OCI-LY7 (cell line): ENCODE measurements around the gene DMRTC2. TPM values are rescaled to one million over a fixed set of nuclear protein-coding genes. Genes with fewer than 3 reads are reported as not detected.

Experiments
- BruUV-seq: library from RNA; stranded (reverse); fragments of 400-500 nt; replicated peaks from 2 replicates; lab custom pipeline; 2021; lab: Mats Ljungman, UMichigan
- CTCF ChIA-PET: fragments of 300-600 bp; sonication (Branson Sonifier 250); formaldehyde crosslinking; loops from one replicate; lab custom pipeline; 2022; ENCODE audit warnings: antibody characterized with exemption; ENCODE audit not compliant: unreplicated experiment; lab: Charles Lee
- POLR2A ChIA-PET: fragments of 300-600 bp; sonication (Branson Sonifier 250); formaldehyde crosslinking; loops from one replicate; lab custom pipeline; 2022; ENCODE audit warnings: antibody characterized with exemption; lab: Charles Lee
- DNase-seq: peaks from one replicate; pipeline ENCODE4 v3.0.0-alpha.2; 2015; ENCODE audit warnings: low spot score
- H2AFZ ChIP-seq: fragments of 200-600 bp; sonication (generic), shearing (Covaris generic); 2 replicates; pipeline ENCODE4 v1.6.1; 2014; ENCODE audit warnings: mild to moderate bottlenecking, antibody characterized with exemption, low read length, moderate library complexity
- H3K27ac ChIP-seq: fragments of 200-600 bp; sonication (generic); 2 replicates; pipeline ENCODE4 v1.5.1; 2014; ENCODE audit warnings: mixed run types, low read depth, mild to moderate bottlenecking, moderate library complexity, low read length, inconsistent platforms; ENCODE audit not compliant: poor library complexity, severe bottlenecking
- H3K36me3 ChIP-seq: fragments of 200-600 bp; sonication (generic); 2 replicates; pipeline ENCODE4 v1.6.1; 2014; ENCODE audit warnings: mild to moderate bottlenecking, antibody characterized with exemption, low read length, moderate library complexity, mixed read lengths; ENCODE audit not compliant: insufficient read depth
- H3K4me1 ChIP-seq: fragments of 200-600 bp; sonication (generic); 2 replicates; pipeline ENCODE4 v1.5.1; 2014; ENCODE audit warnings: mild to moderate bottlenecking, low read length; ENCODE audit not compliant: insufficient read depth, poor library complexity, severe bottlenecking
- H3K4me2 ChIP-seq: fragments of 200-600 bp; sonication (generic); 2 replicates; pipeline ENCODE4 v1.6.1; 2014; ENCODE audit warnings: mild to moderate bottlenecking, low read length
- H3K4me3 ChIP-seq: fragments of 200-600 bp; sonication (generic); 2 replicates; pipeline ENCODE4 v1.5.1; 2014; ENCODE audit warnings: mild to moderate bottlenecking, low read depth, low read length; ENCODE audit not compliant: poor library complexity, severe bottlenecking
- H3K79me2 ChIP-seq: fragments of 200-600 bp; sonication (generic); 2 replicates; pipeline ENCODE4 v1.6.1; 2016; ENCODE audit warnings: low read depth, mild to moderate bottlenecking, low read length, moderate library complexity, mixed read lengths; ENCODE audit not compliant: insufficient read depth
- H3K9me2 ChIP-seq: fragments of 200-600 bp; sonication (generic); 2 replicates; pipeline ENCODE4 v1.6.1; 2016; ENCODE audit warnings: mild to moderate bottlenecking, low read length, mixed read lengths; ENCODE audit not compliant: insufficient read depth
- H3K9me3 ChIP-seq: fragments of 200-600 bp; sonication (generic); 2 replicates; pipeline ENCODE4 v1.6.1; 2014; ENCODE audit warnings: mild to moderate bottlenecking, mixed run types, low read length, mixed read lengths
- H4K20me1 ChIP-seq: fragments of 200-600 bp; sonication (generic); 2 replicates; pipeline ENCODE4 v1.6.1; 2014; ENCODE audit warnings: mild to moderate bottlenecking, antibody characterized with exemption, low read length, moderate library complexity, mixed read lengths; ENCODE audit not compliant: insufficient read depth
- EZH2phosphoT487 ChIP-seq: fragments of 200-600 bp; sonication (generic); IDR thresholded peaks from 2 replicates; pipeline ENCODE4 v1.6.1; 2018; ENCODE audit warnings: low read depth, borderline replicate concordance, mild to moderate bottlenecking, mixed run types, antibody characterized with exemption, low read length, moderate library complexity, mixed read lengths
- intact Hi-C: fragments of 100-400 bp; cut with micrococcal nuclease; formaldehyde crosslinking; loops from one replicate; pipeline ENCODE4 v1.10.0; 2022; ENCODE audit not compliant: unreplicated experiment
- total RNA-seq, 2 experiments: library from RNA; depleted of rRNA in 1 of 2; stranded (reverse); fragments of >200 nt in 1 of 2; shearing (Covaris generic) in 1 of 2; gene quantifications; 2 replicates each; pipeline ENCODE4 v1.2.3, GENCODE V29; 2014 to 2022
- TF ChIP-seq, protein P1 (sequence below): fragments of 200-600 bp; sonication (generic); conservative IDR thresholded peaks from 2 replicates; pipeline ENCODE4 v1.5.1; 2014; ENCODE audit warnings: mild to moderate bottlenecking, antibody characterized with exemption, low read length, moderate library complexity, mixed read lengths

DMRTC2 gene
- total RNA-seq, 2 experiments from 2014 or later: not detected

DNA sequence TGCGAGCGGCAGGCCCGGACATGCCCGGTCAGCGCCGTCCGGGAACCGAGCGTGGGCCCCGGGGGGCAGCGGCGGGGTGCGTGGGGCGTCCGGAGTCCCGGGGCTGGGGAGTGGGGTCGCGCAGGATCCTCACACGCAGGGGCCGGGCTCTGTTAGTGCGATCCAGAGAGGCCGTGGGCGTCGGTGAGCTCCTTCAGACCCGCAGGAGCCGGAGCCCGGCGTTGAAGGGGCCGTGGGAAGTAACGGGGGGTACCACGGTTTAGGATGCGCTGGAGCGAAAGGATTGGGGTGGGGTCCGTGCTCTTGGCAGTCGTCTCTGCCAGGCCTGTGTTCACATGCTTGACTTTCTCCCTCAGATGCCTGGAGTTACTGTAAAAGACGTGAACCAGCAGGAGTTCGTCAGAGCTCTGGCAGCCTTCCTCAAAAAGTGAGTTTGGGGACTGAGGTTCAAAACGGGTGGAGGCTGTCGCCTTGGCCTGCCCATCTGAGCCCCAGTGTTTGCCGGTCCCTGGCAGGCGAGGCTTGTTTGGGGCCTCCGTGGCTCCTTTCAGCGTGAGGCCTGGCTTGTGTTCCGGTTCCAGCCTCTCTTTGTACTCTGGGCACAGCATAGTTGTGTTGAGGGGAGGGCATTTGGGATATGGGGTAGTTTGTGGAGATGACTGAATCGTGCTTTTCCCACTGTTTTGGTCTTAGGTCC lies 15.7 kb downstream of the DMRTC2 start:
- CTCF ChIA-PET: interaction anchor here (0.6 kb wide), 1 partner anchor 163 kb away, joined by 3 read pairs; no protein-coding TSS in a partner anchor
- Histone ChIP-seq H3K9me2 (no peaks in the 10 kb centered on the region), H3K4me1 (peaks cover 68% of the 10 kb centered on the region), H4K20me1 (peaks cover 44% of the 10 kb centered on the region), H3K4me3 (peak overlapping the region; percentile 96), H3K27ac (peak overlapping the region; percentile 85), H3K9me3 (no peaks in the 10 kb centered on the region), H3K79me2 (peaks cover 55% of the 10 kb centered on the region), H2AFZ (no peak overlapping the region), H3K4me2 (peak overlapping the region; percentile 98), H3K36me3 (peaks cover 53% of the 10 kb centered on the region)
- BruUV-seq: no TSS peak
- TF ChIP-seq, protein P1, sequence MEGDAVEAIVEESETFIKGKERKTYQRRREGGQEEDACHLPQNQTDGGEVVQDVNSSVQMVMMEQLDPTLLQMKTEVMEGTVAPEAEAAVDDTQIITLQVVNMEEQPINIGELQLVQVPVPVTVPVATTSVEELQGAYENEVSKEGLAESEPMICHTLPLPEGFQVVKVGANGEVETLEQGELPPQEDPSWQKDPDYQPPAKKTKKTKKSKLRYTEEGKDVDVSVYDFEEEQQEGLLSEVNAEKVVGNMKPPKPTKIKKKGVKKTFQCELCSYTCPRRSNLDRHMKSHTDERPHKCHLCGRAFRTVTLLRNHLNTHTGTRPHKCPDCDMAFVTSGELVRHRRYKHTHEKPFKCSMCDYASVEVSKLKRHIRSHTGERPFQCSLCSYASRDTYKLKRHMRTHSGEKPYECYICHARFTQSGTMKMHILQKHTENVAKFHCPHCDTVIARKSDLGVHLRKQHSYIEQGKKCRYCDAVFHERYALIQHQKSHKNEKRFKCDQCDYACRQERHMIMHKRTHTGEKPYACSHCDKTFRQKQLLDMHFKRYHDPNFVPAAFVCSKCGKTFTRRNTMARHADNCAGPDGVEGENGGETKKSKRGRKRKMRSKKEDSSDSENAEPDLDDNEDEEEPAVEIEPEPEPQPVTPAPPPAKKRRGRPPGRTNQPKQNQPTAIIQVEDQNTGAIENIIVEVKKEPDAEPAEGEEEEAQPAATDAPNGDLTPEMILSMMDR: no peak
- no peak for TF ChIP-seq EZH2phosphoT487
- DNase-seq: peak; percentile 46
- intact Hi-C loops: loop anchor here (10.0 kb wide), 1 partner anchor 424 kb away; no protein-coding TSS in a partner anchor
- POLR2A ChIA-PET: interaction anchor here (0.8 to 2.6 kb wide), 4 partner anchors 13 to 85 kb away, joined by 3 to 12 read pairs (median 4); no protein-coding TSS in a partner anchor

DNA sequence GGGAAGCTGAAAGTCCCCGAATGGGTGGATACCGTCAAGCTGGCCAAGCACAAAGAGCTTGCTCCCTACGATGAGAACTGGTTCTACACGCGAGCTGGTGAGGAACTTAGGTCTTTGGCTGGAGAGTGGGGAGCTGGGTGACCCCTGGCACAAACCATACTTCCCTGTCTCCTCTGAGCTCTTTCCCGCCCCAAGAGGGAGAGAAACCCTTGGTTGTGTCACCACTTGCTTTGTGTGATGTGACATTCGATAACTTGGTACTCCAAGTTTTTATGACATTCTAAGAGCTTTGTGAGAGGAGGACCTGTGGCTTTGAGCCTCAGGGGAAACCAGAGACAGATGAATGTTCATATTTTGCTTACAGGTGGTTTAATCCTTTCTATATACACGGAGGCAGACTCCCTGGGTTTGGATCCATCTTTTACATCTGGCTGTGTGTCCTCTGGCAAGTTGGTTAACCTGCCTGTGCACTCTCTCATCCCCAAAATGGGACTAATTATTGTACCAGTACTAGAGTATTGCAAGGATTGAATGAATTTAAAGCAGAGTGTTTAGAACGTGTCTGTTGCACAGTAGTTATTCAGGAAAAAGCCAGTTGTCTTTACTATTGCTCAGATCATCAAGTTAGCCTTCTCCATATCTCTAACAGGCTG lies 16.4 kb downstream of the DMRTC2 start:
- no peak for TF ChIP-seq EZH2phosphoT487
- TF ChIP-seq, protein P1: no peak
- peak overlapping the region; percentile 96 for H3K4me3 ChIP-seq
- H3K36me3 ChIP-seq: peaks cover 57% of the 10 kb centered on the region
- peak overlapping the region; percentile 98 for H3K4me2 ChIP-seq
- peaks cover 59% of the 10 kb centered on the region for H3K79me2 ChIP-seq
- peaks cover 44% of the 10 kb centered on the region for H4K20me1 ChIP-seq
- peak; percentile 35 for DNase-seq
- peak overlapping the region; percentile 85 for H3K27ac ChIP-seq
- intact Hi-C loops: loop anchor here (10.0 kb wide), 1 partner anchor 424 kb away; no protein-coding TSS in a partner anchor
- no peak overlapping the region for H2AFZ ChIP-seq
- no peaks in the 10 kb centered on the region for H3K9me2 ChIP-seq
- no peaks in the 10 kb centered on the region for H3K9me3 ChIP-seq
- H3K4me1 ChIP-seq: peaks cover 72% of the 10 kb centered on the region
- BruUV-seq: TSS peak; percentile 70
- CTCF ChIA-PET: interaction anchor here (0.6 kb wide), 1 partner anchor 162 kb away, joined by 3 read pairs; no protein-coding TSS in a partner anchor
- POLR2A ChIA-PET: interaction anchor here (1.1 to 2.6 kb wide), 2 partner anchors 14 to 84 kb away, joined by 3 to 12 read pairs; no protein-coding TSS in a partner anchor
